ENCODE data around the gene CDH22.

DNA sequence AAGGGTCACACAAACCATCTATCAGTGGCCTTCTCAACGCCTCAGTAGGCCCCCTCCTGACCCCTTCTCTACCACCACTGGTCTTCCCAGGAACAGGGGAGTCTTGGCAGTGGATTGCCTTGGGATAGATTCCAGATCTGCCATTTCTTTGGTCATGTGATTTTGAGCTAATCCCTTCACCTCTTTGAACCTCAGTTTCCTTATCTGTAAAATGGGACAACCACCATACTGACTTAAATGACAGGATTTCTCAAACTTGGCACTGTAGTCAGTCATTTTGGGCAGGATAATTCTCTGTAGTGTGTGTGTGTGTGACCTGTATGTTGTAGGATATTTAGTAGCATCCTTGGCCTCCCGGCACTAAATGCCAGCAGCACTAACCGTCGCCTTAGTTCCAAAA lies 89.1 kb downstream of the CDH22 start:
- TF ChIP-seq, protein P1, sequence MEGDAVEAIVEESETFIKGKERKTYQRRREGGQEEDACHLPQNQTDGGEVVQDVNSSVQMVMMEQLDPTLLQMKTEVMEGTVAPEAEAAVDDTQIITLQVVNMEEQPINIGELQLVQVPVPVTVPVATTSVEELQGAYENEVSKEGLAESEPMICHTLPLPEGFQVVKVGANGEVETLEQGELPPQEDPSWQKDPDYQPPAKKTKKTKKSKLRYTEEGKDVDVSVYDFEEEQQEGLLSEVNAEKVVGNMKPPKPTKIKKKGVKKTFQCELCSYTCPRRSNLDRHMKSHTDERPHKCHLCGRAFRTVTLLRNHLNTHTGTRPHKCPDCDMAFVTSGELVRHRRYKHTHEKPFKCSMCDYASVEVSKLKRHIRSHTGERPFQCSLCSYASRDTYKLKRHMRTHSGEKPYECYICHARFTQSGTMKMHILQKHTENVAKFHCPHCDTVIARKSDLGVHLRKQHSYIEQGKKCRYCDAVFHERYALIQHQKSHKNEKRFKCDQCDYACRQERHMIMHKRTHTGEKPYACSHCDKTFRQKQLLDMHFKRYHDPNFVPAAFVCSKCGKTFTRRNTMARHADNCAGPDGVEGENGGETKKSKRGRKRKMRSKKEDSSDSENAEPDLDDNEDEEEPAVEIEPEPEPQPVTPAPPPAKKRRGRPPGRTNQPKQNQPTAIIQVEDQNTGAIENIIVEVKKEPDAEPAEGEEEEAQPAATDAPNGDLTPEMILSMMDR (conservative IDR thresholded peaks at IDR 0.05 in 1 of 2, IDR thresholded peaks at IDR 0.05 in 1 of 2; ENCODE audit: extremely low read depth in 1 of 2, insufficient read depth in 1 of 2, low read depth in 1 of 2, low read length in 2 of 2): no peak
- no peak for TF ChIP-seq EZH2 (IDR thresholded peaks at IDR 0.05; ENCODE audit: borderline replicate concordance, low read length)

Measured in mammary epithelial cell (primary cell).